NCI-H226 (cell line): ENCODE results near the gene SPECC1.
A peak's percentile ranks its signal among the peaks of the same experiment; 100 is the strongest.
"Not testable (repeated sequence)": the region's sequence is repeated elsewhere in the genome, so short reads cannot be mapped to it uniquely, and the experiment has no call there.

Source experiments
- DNase-seq: peaks from one replicate; pipeline ENCODE4 v3.0.0-alpha.2; 2015

The SPECC1 gene

GRCh38 chr17:20073055-20073979 lies 64.2 kb downstream of the SPECC1 start:
- no peak for DNase-seq

- no peak for DNase-seq
Observed at GRCh38 chr17:20074001-20074400, 64.8 kb downstream of the SPECC1 start.

- DNase-seq = no peak
Observed at GRCh38 chr17:20074489-20074888, 65.3 kb downstream of the SPECC1 start.

- DNase-seq = not testable (repeated sequence)
Observed at GRCh38 chr17:20076137-20076536, 67.0 kb downstream of the SPECC1 start.

- no peak for DNase-seq
Observed at GRCh38 chr17:20077978-20078685, 69.0 kb downstream of the SPECC1 start.

- DNase-seq = no peak
Observed at GRCh38 chr17:20080513-20080912, 71.4 kb downstream of the SPECC1 start.

- peak; percentile 8 for DNase-seq
Observed at GRCh38 chr17:20083156-20083859, 74.1 kb downstream of the SPECC1 start.

- no peak for DNase-seq
Observed at GRCh38 chr17:20084621-20085282, 75.6 kb downstream of the SPECC1 start.

- no peak for DNase-seq
Observed at GRCh38 chr17:20085283-20085845, 76.2 kb downstream of the SPECC1 start.

- no peak for DNase-seq
Observed at GRCh38 chr17:20086416-20087076, 77.4 kb downstream of the SPECC1 start.

GRCh38 chr17:20087538-20088250 lies 78.5 kb downstream of the SPECC1 start:
- DNase-seq = no peak

- DNase-seq = no peak
Observed at GRCh38 chr17:20089756-20090547, 80.8 kb downstream of the SPECC1 start.

- no peak for DNase-seq
Observed at GRCh38 chr17:20091174-20092029, 82.2 kb downstream of the SPECC1 start.

- no peak for DNase-seq
Observed at GRCh38 chr17:20092261-20092867, 83.2 kb downstream of the SPECC1 start.

- DNase-seq = no peak
Observed at GRCh38 chr17:20092973-20093626, 83.9 kb downstream of the SPECC1 start.

- DNase-seq = no peak
Observed at GRCh38 chr17:20094777-20095176, 85.6 kb downstream of the SPECC1 start.

GRCh38 chr17:20095336-20096080 lies 86.3 kb downstream of the SPECC1 start:
- no peak for DNase-seq

- no peak for DNase-seq
Observed at GRCh38 chr17:20096430-20096829, 87.3 kb downstream of the SPECC1 start.
